Activated CD4-positive, alpha-beta T cell treated with anti-CD3 and anti-CD28 coated beads, Interleukin-10, Interleukin-2, amounts not matched to agents 100 ng/mL and 50 ng/mL, durations not matched to agents 16 hours and 8 hours (primary cell): ENCODE data around the gene CCDC154.

Experiments used
- DNase-seq: peaks from one replicate; pipeline ENCODE4 v3.0.0-alpha.2; 2020

Gene CCDC154

GRCh38 chr16:1414532-1415260, 29.7 kb downstream of the CCDC154 start, which contains the start of gene UNKL:
UNKL (minus strand) TSS chr16:1414704; CDS start chr16:1414691, 13 bp downstream.
- peak; percentile 85 for DNase-seq

GRCh38 chr16:1413684-1414531, 30.4 kb downstream of the CCDC154 start:
- DNase-seq = peak; percentile 77

- no peak for DNase-seq
These were observed 31.5 kb downstream of the CCDC154 start for GRCh38 chr16:1412847-1413246.

GRCh38 chr16:1408171-1408837, 36.1 kb downstream of the CCDC154 start:
- DNase-seq = peak; percentile 95

- DNase-seq = no peak
These were observed 36.6 kb downstream of the CCDC154 start for GRCh38 chr16:1407753-1408152.

- no peak for DNase-seq
These were observed 40.6 kb downstream of the CCDC154 start for GRCh38 chr16:1403733-1404132.

GRCh38 chr16:1403036-1403435, 41.3 kb downstream of the CCDC154 start:
- DNase-seq = no peak

GRCh38 chr16:1401758-1402154, 42.6 kb downstream of the CCDC154 start:
- no peak for DNase-seq

GRCh38 chr16:1401061-1401757, 43.1 kb downstream of the CCDC154 start:
- DNase-seq = no peak

- no peak for DNase-seq
These were observed 45.4 kb downstream of the CCDC154 start for GRCh38 chr16:1398826-1399581.

GRCh38 chr16:1398351-1398750, 46.0 kb downstream of the CCDC154 start:
- DNase-seq = no peak

- no peak for DNase-seq
These were observed 46.6 kb downstream of the CCDC154 start for GRCh38 chr16:1397779-1398178.

GRCh38 chr16:1395444-1396031, 48.8 kb downstream of the CCDC154 start:
- no peak for DNase-seq

GRCh38 chr16:1394367-1394951, 49.9 kb downstream of the CCDC154 start:
- no peak for DNase-seq

- no peak for DNase-seq
These were observed 50.7 kb downstream of the CCDC154 start for GRCh38 chr16:1393613-1394176.

GRCh38 chr16:1392826-1393225, 51.5 kb downstream of the CCDC154 start:
- no peak for DNase-seq

GRCh38 chr16:1390239-1390779, 54.0 kb downstream of the CCDC154 start:
- no peak for DNase-seq

GRCh38 chr16:1389762-1390161, 54.6 kb downstream of the CCDC154 start:
- DNase-seq = no peak

- DNase-seq = no peak
These were observed 57.0 kb downstream of the CCDC154 start for GRCh38 chr16:1387331-1387730.

GRCh38 chr16:1385232-1385631, 59.1 kb downstream of the CCDC154 start:
- no peak for DNase-seq
